H7 (cell line): ENCODE results near the gene ASB12. TPM values are rescaled to one million over a fixed set of nuclear protein-coding genes. Genes with fewer than 3 reads are reported as not detected.
A peak's percentile ranks its signal among the peaks of the same experiment; 100 is the strongest.
"Not testable (repeated sequence)": the region's sequence is repeated elsewhere in the genome, so short reads cannot be mapped to it uniquely, and the experiment has no call there.

ENCODE experiments used
- DNase-seq: peaks from one replicate; pipeline ENCODE4 v3.0.0; 2012
- H3K27me3 ChIP-seq: 2 replicates; pipeline ENCODE4 v1.6.0; 2011; ENCODE audit warnings: mild to moderate bottlenecking, low read length; ENCODE audit not compliant: control insufficient read depth, insufficient read depth
- H3K36me3 ChIP-seq: replicated peaks from 2 replicates; pipeline ENCODE4 v1.5.1; 2011; ENCODE audit warnings: low read length; ENCODE audit not compliant: control insufficient read depth, insufficient read depth
- H3K4me3 ChIP-seq: 2 replicates; pipeline ENCODE4 v1.5.1; 2011; ENCODE audit warnings: low read depth, mild to moderate bottlenecking, control low read depth, low read length, moderate library complexity; ENCODE audit not compliant: insufficient read depth
- total RNA-seq: library from RNA; depleted of rRNA; stranded (reverse); fragments of >200 nt; shearing (Covaris generic); gene quantifications from 2 replicates; pipeline ENCODE4 v1.2.3, GENCODE V29; 2014; rRNA removed

The ASB12 gene
- 0.73 and 0.78 TPM in 2 replicates for total RNA-seq

GRCh38 chrX:64230123-64230970 lies at the start of gene ASB12:
TSS of gene ASB12 (minus strand) at chrX:64230607. CDS start at chrX:64225650, 4,957 bp downstream.
- H3K4me3 ChIP-seq: no peak within 1 kb of the TSS
- H3K36me3 ChIP-seq: no peaks in the 10 kb centered on the region
- no peaks in the 10 kb centered on the region for H3K27me3 ChIP-seq
- peak; percentile 39 for DNase-seq

- Histone ChIP-seq H3K36me3 (no peaks in the 10 kb centered on the region), H3K27me3 (no peaks in the 10 kb centered on the region), H3K4me3 (no peak overlapping the region)
- DNase-seq: peak; percentile 16
These were observed 34.9 kb upstream of the ASB12 start for GRCh38 chrX:64265265-64265664.

GRCh38 chrX:64229154-64229553 lies 1.3 kb downstream of the ASB12 start:
- Histone ChIP-seq H3K36me3 (no peaks in the 10 kb centered on the region), H3K4me3 (no peak overlapping the region), H3K27me3 (no peaks in the 10 kb centered on the region)
- DNase-seq: no peak

- Histone ChIP-seq H3K4me3 (no peak overlapping the region), H3K27me3 (no peaks in the 10 kb centered on the region), H3K36me3 (no peaks in the 10 kb centered on the region)
- no peak for DNase-seq
These were observed 12.4 kb downstream of the ASB12 start for GRCh38 chrX:64218023-64218422.

- H3K4me3 ChIP-seq, H3K27me3 ChIP-seq, DNase-seq, H3K36me3 ChIP-seq: not testable (repeated sequence)
These were observed 16.4 kb downstream of the ASB12 start for GRCh38 chrX:64213989-64214388.

GRCh38 chrX:64206556-64207162 lies 23.7 kb downstream of the ASB12 start:
- Histone ChIP-seq H3K4me3 (peak overlapping the region; percentile 70; the same call in 1 of the 2 replicates), H3K36me3 (no peaks in the 10 kb centered on the region), H3K27me3 (peaks cover 7% of the 10 kb centered on the region; the same call in 1 of the 2 replicates)
- DNase-seq: no peak

GRCh38 chrX:64205735-64206501 lies 24.5 kb downstream of the ASB12 start:
- H3K27me3 ChIP-seq: peaks cover 7% of the 10 kb centered on the region; the same call in 1 of the 2 replicates
- DNase-seq: peak; percentile 95
- peak overlapping the region; percentile 70 for H3K4me3 ChIP-seq
- no peaks in the 10 kb centered on the region for H3K36me3 ChIP-seq

GRCh38 chrX:64205441-64205734 lies 25.0 kb downstream of the ASB12 start, which contains the start of gene AMER1:
TSS of gene AMER1 (minus strand) at chrX:64205708. CDS start at chrX:64193286, 12,422 bp downstream.
- peak within 1 kb of the TSS; percentile 70 for H3K4me3 ChIP-seq
- peaks cover 7% of the 10 kb centered on the region; the same call in 1 of the 2 replicates for H3K27me3 ChIP-seq
- DNase-seq: no peak
- no peaks in the 10 kb centered on the region for H3K36me3 ChIP-seq

GRCh38 chrX:64204701-64205440 lies 25.5 kb downstream of the ASB12 start:
- Histone ChIP-seq H3K36me3 (no peaks in the 10 kb centered on the region), H3K27me3 (peaks cover 7% of the 10 kb centered on the region; the same call in 1 of the 2 replicates), H3K4me3 (peak overlapping the region; percentile 70)
- peak; percentile 79 for DNase-seq

GRCh38 chrX:64204252-64204651 lies 26.2 kb downstream of the ASB12 start:
- DNase-seq: peak; percentile 52
- peaks cover 7% of the 10 kb centered on the region; the same call in 1 of the 2 replicates for H3K27me3 ChIP-seq
- no peaks in the 10 kb centered on the region for H3K36me3 ChIP-seq
- H3K4me3 ChIP-seq: peak overlapping the region; percentile 70

GRCh38 chrX:64202808-64203325 lies 27.5 kb downstream of the ASB12 start:
- no peak overlapping the region for H3K4me3 ChIP-seq
- peak; percentile 7 for DNase-seq
- no peaks in the 10 kb centered on the region for H3K36me3 ChIP-seq
- peaks cover 7% of the 10 kb centered on the region; the same call in 1 of the 2 replicates for H3K27me3 ChIP-seq

GRCh38 chrX:64198036-64198435 lies 32.4 kb downstream of the ASB12 start:
- H3K36me3 ChIP-seq: no peaks in the 10 kb centered on the region
- DNase-seq: peak; percentile 2

GRCh38 chrX:64196606-64197005 lies 33.8 kb downstream of the ASB12 start:
- H3K27me3 ChIP-seq: no peaks in the 10 kb centered on the region
- H3K36me3 ChIP-seq: peaks cover 3% of the 10 kb centered on the region; the same call in 1 of the 2 replicates
- DNase-seq: no peak
- no peak overlapping the region for H3K4me3 ChIP-seq

More at GRCh38 chrX:64198036-64198435, 32.4 kb downstream of the ASB12 start:
- no peaks in the 10 kb centered on the region for H3K27me3 ChIP-seq
- no peak overlapping the region for H3K4me3 ChIP-seq
